Left hindlimb (tissue), 1 donor: ENCODE results near the gene TSFM.

Source experiments
- DNase-seq: peaks from one replicate; pipeline ENCODE4 v3.0.0-alpha.2; 2018

TSFM gene

GRCh38 chr12:57749061-57749460, 33.5 kb upstream of the TSFM start:
- no peak for DNase-seq

- DNase-seq, result no peak
Measured at GRCh38 chr12:57750561-57751431, 31.8 kb upstream of the TSFM start.

GRCh38 chr12:57751432-57751787, 31.2 kb upstream of the TSFM start:
- no peak for DNase-seq

GRCh38 chr12:57751788-57752667, 30.6 kb upstream of the TSFM start, which contains the start of gene CDK4:
Gene CDK4, minus strand, starts transcription at chr12:57752310. Its CDS starts 593 bp downstream, at chr12:57751717.
- peak; percentile 100 for DNase-seq

GRCh38 chr12:57752668-57753000, 30.0 kb upstream of the TSFM start:
- DNase-seq, result no peak

- DNase-seq, result no peak
Measured at GRCh38 chr12:57753756-57754337, 28.7 kb upstream of the TSFM start.

GRCh38 chr12:57754411-57755193, 28.0 kb upstream of the TSFM start, which contains the start of gene MARCHF9:
Gene MARCHF9, plus strand, starts transcription at chr12:57755103. Its CDS starts 426 bp downstream, at chr12:57755529.
- peak; percentile 63 for DNase-seq

- no peak for DNase-seq
Measured at GRCh38 chr12:57755194-57755453, 27.5 kb upstream of the TSFM start.

- DNase-seq, result no peak
Measured at GRCh38 chr12:57755454-57756372, 26.9 kb upstream of the TSFM start.

GRCh38 chr12:57756406-57757341, 25.9 kb upstream of the TSFM start:
- no peak for DNase-seq

- no peak for DNase-seq
Measured at GRCh38 chr12:57757771-57758170, 24.8 kb upstream of the TSFM start.

GRCh38 chr12:57758552-57759359, 23.8 kb upstream of the TSFM start:
- no peak for DNase-seq

- DNase-seq, result no peak
Measured at GRCh38 chr12:57759360-57759980, 23.1 kb upstream of the TSFM start.

- DNase-seq, result no peak
Measured at GRCh38 chr12:57760347-57760982, 22.1 kb upstream of the TSFM start.

GRCh38 chr12:57761391-57761998, 21.1 kb upstream of the TSFM start:
- DNase-seq, result no peak

- no peak for DNase-seq
Measured at GRCh38 chr12:57762463-57762862, 20.1 kb upstream of the TSFM start.

- DNase-seq, result no peak
Measured at GRCh38 chr12:57763881-57764661, 18.5 kb upstream of the TSFM start.

GRCh38 chr12:57764662-57765002, 18.0 kb upstream of the TSFM start:
- DNase-seq, result no peak
